Tibial nerve (tissue), 4 donors: ENCODE data around the gene CCDC7.

ENCODE experiments used
- CTCF ChIP-seq, 5 experiments: fragments of 200-600 bp in 3 of 5; fragments of 450-650 bp in 2 of 5; sonication (generic) in 3 of 5; IDR thresholded peaks; one replicate each; pipeline ENCODE4 v1.5.1; 2016 to 2019; ENCODE audit warnings: antibody characterized with exemption in 5 of 5, mild to moderate bottlenecking in 3 of 5, moderate library complexity in 2 of 5
- EP300 ChIP-seq, 2 donors: sonication (generic); formaldehyde crosslinking; IDR thresholded peaks; one replicate each; pipeline ENCODE4 v1.6.1; 2017; ENCODE audit warnings: antibody characterized with exemption in 2 of 2, mild to moderate bottlenecking in 1 of 2
- POLR2A ChIP-seq, 2 donors: fragments of 450-650 bp; IDR thresholded peaks; one replicate each; pipeline ENCODE4 v1.6.1; 2017; ENCODE audit warnings: antibody characterized with exemption in 2 of 2, mild to moderate bottlenecking in 2 of 2, moderate library complexity in 2 of 2

- TF ChIP-seq CTCF (IDR thresholded peaks at IDR 0.05): no peak
- TF ChIP-seq POLR2A (IDR thresholded peaks at IDR 0.05): no peak
- no peak for TF ChIP-seq EP300 (IDR thresholded peaks at IDR 0.05)
These were observed 465.5 kb downstream of the CCDC7 start for GRCh38 chr10:32911285-32912016.
